OCI-LY1 (cell line): ENCODE measurements around the gene GPLD1.

Source experiments
- H2AFZ ChIP-seq: fragments of 200-600 bp; sonication (generic), shearing (Covaris generic); 2 replicates; pipeline ENCODE4 v1.6.0; 2014; ENCODE audit warnings: antibody characterized with exemption, mild to moderate bottlenecking, low read length
- H3F3A ChIP-seq: fragments of 200-600 bp; sonication (generic), shearing (Covaris generic); 2 replicates; pipeline ENCODE4 v1.6.0; 2014; ENCODE audit warnings: mild to moderate bottlenecking, antibody characterized with exemption, low read length, moderate library complexity; ENCODE audit not compliant: insufficient read depth
- H3K27ac ChIP-seq: fragments of 200-600 bp; sonication (generic); 2 replicates; pipeline ENCODE4 v1.5.1; 2014; ENCODE audit warnings: low read length, mixed run types, mild to moderate bottlenecking, low read depth; ENCODE audit not compliant: poor library complexity, severe bottlenecking
- H3K27me3 ChIP-seq: fragments of 200-600 bp; sonication (generic); 2 replicates; pipeline ENCODE4 v1.6.0; 2014; ENCODE audit warnings: antibody characterized with exemption, mild to moderate bottlenecking, low read length, moderate library complexity; ENCODE audit not compliant: insufficient read depth
- H3K36me3 ChIP-seq: fragments of 200-600 bp; sonication (generic); 2 replicates; pipeline ENCODE4 v1.6.1; 2014; ENCODE audit warnings: mild to moderate bottlenecking, antibody characterized with exemption, low read length, moderate library complexity, mixed read lengths; ENCODE audit not compliant: insufficient read depth
- H3K4me1 ChIP-seq: fragments of 200-600 bp; sonication (generic); 2 replicates; pipeline ENCODE4 v1.5.1; 2014; ENCODE audit warnings: mild to moderate bottlenecking, low read length, moderate library complexity; ENCODE audit not compliant: insufficient read depth, severe bottlenecking
- H3K4me2 ChIP-seq: fragments of 200-600 bp; sonication (generic), shearing (Covaris generic); 2 replicates; pipeline ENCODE4 v1.6.1; 2014; ENCODE audit warnings: low read length
- H3K4me3 ChIP-seq: fragments of 200-600 bp; sonication (generic); 2 replicates; pipeline ENCODE4 v1.5.1; 2014; ENCODE audit warnings: low read length, low read depth, mild to moderate bottlenecking, mixed read lengths; ENCODE audit not compliant: poor library complexity, severe bottlenecking
- H3K79me2 ChIP-seq: fragments of 200-600 bp; shearing (Covaris generic); 2 replicates; pipeline ENCODE4 v1.6.1; 2016; ENCODE audit warnings: mixed run types, low read length, mixed read lengths; ENCODE audit not compliant: insufficient read depth
- H3K9ac ChIP-seq: fragments of 200-600 bp; sonication (generic), shearing (Covaris generic); 2 replicates; pipeline ENCODE4 v1.6.1; 2014; ENCODE audit warnings: mild to moderate bottlenecking, low read length, mixed read lengths
- H3K9me2 ChIP-seq: fragments of 200-600 bp; sonication (generic), shearing (Covaris generic); 2 replicates; pipeline ENCODE4 v1.6.1; 2014; ENCODE audit warnings: low read depth, mild to moderate bottlenecking, low read length, mixed read lengths
- H3K9me3 ChIP-seq: fragments of 200-600 bp; shearing (Covaris generic); 2 replicates; pipeline ENCODE4 v1.6.1; 2014; ENCODE audit warnings: low read length, mixed read lengths
- H4K20me1 ChIP-seq: fragments of 200-600 bp; sonication (generic), shearing (Covaris generic); 2 replicates; pipeline ENCODE4 v1.6.0; 2016; ENCODE audit warnings: mild to moderate bottlenecking, low read length; ENCODE audit not compliant: insufficient read depth
- EZH2 ChIP-seq: fragments of 200-600 bp; sonication (generic), shearing (Covaris generic); IDR thresholded peaks from 2 replicates; pipeline ENCODE4 v1.8.0; 2017; ENCODE audit warnings: borderline replicate concordance, mixed run types, mild to moderate bottlenecking, antibody characterized with exemption, low read length, moderate library complexity, mixed read lengths
- TF ChIP-seq, protein P1 (sequence below): fragments of 200-600 bp; sonication (generic), shearing (Covaris generic); IDR thresholded peaks from 2 replicates; pipeline ENCODE4 v1.5.1; 2017; ENCODE audit warnings: mild to moderate bottlenecking, antibody characterized with exemption, low read length, moderate library complexity, mixed read lengths

GPLD1 gene

DNA sequence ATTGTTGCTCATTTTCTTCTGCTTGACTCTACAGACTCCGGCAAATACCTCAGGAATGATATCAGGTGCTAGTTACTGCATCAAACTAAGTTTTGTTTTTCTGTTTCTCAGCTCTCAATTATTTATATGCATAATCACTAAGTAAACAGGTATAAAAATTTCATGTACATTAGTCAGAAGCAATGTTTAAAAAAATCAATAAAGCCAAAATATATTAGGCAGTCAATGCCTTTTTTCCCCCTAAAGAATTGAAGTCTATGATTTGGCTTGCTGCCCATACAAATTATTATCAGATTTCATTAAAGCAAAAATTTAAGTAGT lies 107.2 kb downstream of the GPLD1 start:
- no peak overlapping the region for H3K4me3 ChIP-seq
- no peak overlapping the region for H3K27ac ChIP-seq
- H3K36me3 ChIP-seq = no peaks in the 10 kb centered on the region
- no peak overlapping the region for H3K4me2 ChIP-seq
- peaks cover 3% of the 10 kb centered on the region; the same call in 1 of the 2 replicates for H3K27me3 ChIP-seq
- H3K79me2 ChIP-seq = no peaks in the 10 kb centered on the region
- TF ChIP-seq, protein P1, sequence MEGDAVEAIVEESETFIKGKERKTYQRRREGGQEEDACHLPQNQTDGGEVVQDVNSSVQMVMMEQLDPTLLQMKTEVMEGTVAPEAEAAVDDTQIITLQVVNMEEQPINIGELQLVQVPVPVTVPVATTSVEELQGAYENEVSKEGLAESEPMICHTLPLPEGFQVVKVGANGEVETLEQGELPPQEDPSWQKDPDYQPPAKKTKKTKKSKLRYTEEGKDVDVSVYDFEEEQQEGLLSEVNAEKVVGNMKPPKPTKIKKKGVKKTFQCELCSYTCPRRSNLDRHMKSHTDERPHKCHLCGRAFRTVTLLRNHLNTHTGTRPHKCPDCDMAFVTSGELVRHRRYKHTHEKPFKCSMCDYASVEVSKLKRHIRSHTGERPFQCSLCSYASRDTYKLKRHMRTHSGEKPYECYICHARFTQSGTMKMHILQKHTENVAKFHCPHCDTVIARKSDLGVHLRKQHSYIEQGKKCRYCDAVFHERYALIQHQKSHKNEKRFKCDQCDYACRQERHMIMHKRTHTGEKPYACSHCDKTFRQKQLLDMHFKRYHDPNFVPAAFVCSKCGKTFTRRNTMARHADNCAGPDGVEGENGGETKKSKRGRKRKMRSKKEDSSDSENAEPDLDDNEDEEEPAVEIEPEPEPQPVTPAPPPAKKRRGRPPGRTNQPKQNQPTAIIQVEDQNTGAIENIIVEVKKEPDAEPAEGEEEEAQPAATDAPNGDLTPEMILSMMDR = no peak
- TF ChIP-seq EZH2 = no peak
- no peak overlapping the region for H2AFZ ChIP-seq
- H3K9me2 ChIP-seq = no peaks in the 10 kb centered on the region
- H3F3A ChIP-seq = no peaks in the 10 kb centered on the region
- H3K9me3 ChIP-seq = no peaks in the 10 kb centered on the region
- H3K4me1 ChIP-seq = no peaks in the 10 kb centered on the region
- no peaks in the 10 kb centered on the region for H4K20me1 ChIP-seq
- H3K9ac ChIP-seq = no peak overlapping the region

DNA sequence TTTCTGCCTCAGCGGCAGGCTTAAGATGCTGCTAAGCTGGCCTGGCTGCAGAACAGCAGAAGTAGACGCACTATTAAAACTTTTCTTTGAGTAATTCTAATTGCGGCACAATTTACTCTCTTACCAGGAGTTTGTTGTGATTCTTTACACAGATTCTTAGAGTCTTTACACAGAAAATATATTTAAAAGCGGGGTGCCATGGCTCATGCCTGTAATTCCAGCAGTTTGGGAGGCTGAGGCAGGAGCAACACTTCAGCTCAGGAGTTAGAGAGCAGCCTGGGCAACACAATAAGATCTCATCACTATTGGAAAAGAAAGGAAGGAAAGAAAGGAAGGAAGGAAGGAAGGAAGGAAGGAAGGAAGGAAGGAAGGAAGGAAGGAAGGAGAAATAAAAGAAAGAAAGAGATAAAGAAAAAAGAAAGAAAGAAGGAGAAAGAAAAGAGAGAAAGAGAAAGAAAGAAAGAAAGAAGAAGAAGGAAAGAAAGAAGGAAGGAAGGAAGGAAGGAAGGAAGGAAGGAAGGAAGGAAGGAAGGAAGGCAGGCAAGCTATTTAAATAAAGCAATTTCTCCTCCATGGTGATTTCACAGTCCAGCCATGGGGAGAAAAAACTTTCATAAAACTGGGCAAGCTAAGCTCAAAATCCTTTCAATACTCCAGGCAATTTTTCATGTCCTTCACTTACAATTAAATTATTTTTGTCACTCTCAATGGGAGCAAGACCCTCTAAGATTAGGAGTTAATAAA lies 107.7 kb downstream of the GPLD1 start:
- H3K27me3 ChIP-seq = peaks cover 3% of the 10 kb centered on the region; the same call in 1 of the 2 replicates
- H3K9ac ChIP-seq = no peak overlapping the region

DNA sequence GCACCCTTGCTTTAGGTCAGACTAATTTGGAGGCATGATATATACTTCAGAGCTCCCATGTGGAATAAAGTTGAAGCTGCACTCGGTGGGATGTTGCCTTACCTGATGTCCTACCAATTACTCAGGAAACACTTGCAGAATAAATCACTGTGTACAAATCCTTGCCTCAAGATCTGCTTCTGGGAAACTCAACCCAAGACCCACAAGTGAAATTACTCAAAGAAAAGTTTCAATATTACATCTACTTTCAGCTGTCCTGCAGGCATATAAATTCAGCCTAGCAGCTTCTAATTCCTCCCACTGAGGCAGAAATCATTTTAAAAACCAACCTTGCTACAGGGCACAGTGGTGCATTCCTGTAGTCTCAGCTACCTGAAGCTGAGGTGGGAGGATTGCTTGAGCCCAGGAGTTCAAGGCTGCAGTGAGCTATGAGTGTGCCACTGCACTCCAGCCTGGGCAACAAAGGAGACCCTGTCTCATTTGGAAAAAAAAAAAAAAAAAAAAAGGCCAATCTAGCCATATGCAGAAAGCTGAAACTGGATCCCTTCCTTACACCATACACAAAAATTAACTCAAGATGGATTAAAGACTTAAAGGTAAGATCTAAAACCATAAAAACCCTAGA lies 110.8 kb downstream of the GPLD1 start:
- Histone ChIP-seq H3K27me3 (peaks cover 3% of the 10 kb centered on the region; the same call in 1 of the 2 replicates), H3K9me2 (no peaks in the 10 kb centered on the region), H3K4me2 (no peak overlapping the region), H3K79me2 (no peaks in the 10 kb centered on the region), H3K36me3 (no peaks in the 10 kb centered on the region), H3K9me3 (no peaks in the 10 kb centered on the region), H4K20me1 (no peaks in the 10 kb centered on the region), H3K9ac (no peak overlapping the region), H2AFZ (no peak overlapping the region), H3F3A (no peaks in the 10 kb centered on the region), H3K4me1 (no peaks in the 10 kb centered on the region), H3K4me3 (no peak overlapping the region), H3K27ac (no peak overlapping the region)
- TF ChIP-seq, protein P1 = no peak
- no peak for TF ChIP-seq EZH2

More for the DNA sequence above, 107.7 kb downstream of the GPLD1 start:
- Histone ChIP-seq H3K9me3 (no peaks in the 10 kb centered on the region), H3K27ac (no peak overlapping the region), H3K9me2 (no peaks in the 10 kb centered on the region), H3K36me3 (no peaks in the 10 kb centered on the region), H3K4me1 (no peaks in the 10 kb centered on the region), H3K4me2 (no peak overlapping the region), H3K79me2 (no peaks in the 10 kb centered on the region), H3K4me3 (no peak overlapping the region), H2AFZ (no peak overlapping the region), H4K20me1 (no peaks in the 10 kb centered on the region), H3F3A (no peaks in the 10 kb centered on the region)
- TF ChIP-seq, protein P1 = no peak
- TF ChIP-seq EZH2 = no peak
